Measurements from ENCODE around the gene DAB1.

Gene DAB1

GRCh38 chr1:57321776-57322175 lies 102.1 kb downstream of the DAB1 start:
- H3K9ac ChIP-seq (ENCODE audit: insufficient read length, low read depth): no peak overlapping the region
- no peak for DNase-seq (ENCODE audit: low read depth, low spot score)
- no peaks in the 10 kb centered on the region for H3K4me1 ChIP-seq (ENCODE audit: insufficient read depth, insufficient read length)
- H3K27me3 ChIP-seq (ENCODE audit: insufficient read depth, insufficient read length): no peaks in the 10 kb centered on the region
- H3K4me3 ChIP-seq (ENCODE audit: insufficient read length, low read depth): no peak overlapping the region
- H3K9me3 ChIP-seq (ENCODE audit: insufficient read depth, low read length): no peaks in the 10 kb centered on the region
- H3K36me3 ChIP-seq (ENCODE audit: insufficient read depth, insufficient read length, low read length): no peaks in the 10 kb centered on the region
- no peak for TF ChIP-seq ZNF274 (IDR thresholded peaks at IDR 0.05; ENCODE audit: low read depth, low read length)
- TF ChIP-seq YY1 (IDR thresholded peaks at IDR 0.05; ENCODE audit: insufficient read depth, insufficient read length): no peak
- TF ChIP-seq SUZ12 (IDR thresholded peaks at IDR 0.05; ENCODE audit: extremely low read depth, insufficient read depth, insufficient read length): no peak

GRCh38 chr1:57319791-57320190 lies 104.1 kb downstream of the DAB1 start:
- H3K4me3 ChIP-seq (ENCODE audit: insufficient read length, low read depth): no peak overlapping the region
- H3K9ac ChIP-seq (ENCODE audit: insufficient read length, low read depth): no peak overlapping the region
- no peaks in the 10 kb centered on the region for H3K27me3 ChIP-seq (ENCODE audit: insufficient read depth, insufficient read length)
- DNase-seq (ENCODE audit: low read depth, low spot score): no peak
- H3K36me3 ChIP-seq (ENCODE audit: insufficient read depth, insufficient read length, low read length): no peaks in the 10 kb centered on the region
- H3K4me1 ChIP-seq (ENCODE audit: insufficient read depth, insufficient read length): no peaks in the 10 kb centered on the region
- no peaks in the 10 kb centered on the region for H3K9me3 ChIP-seq (ENCODE audit: insufficient read depth, low read length)
- TF ChIP-seq SUZ12 (IDR thresholded peaks at IDR 0.05; ENCODE audit: extremely low read depth, insufficient read depth, insufficient read length) (no peak), YY1 (IDR thresholded peaks at IDR 0.05; ENCODE audit: insufficient read depth, insufficient read length) (no peak), ZNF274 (IDR thresholded peaks at IDR 0.05; ENCODE audit: low read depth, low read length) (no peak)

GRCh38 chr1:57319165-57319564 lies 104.7 kb downstream of the DAB1 start:
- Histone ChIP-seq H3K36me3 (ENCODE audit: insufficient read depth, insufficient read length, low read length) (no peaks in the 10 kb centered on the region), H3K9ac (ENCODE audit: insufficient read length, low read depth) (no peak overlapping the region), H3K4me1 (ENCODE audit: insufficient read depth, insufficient read length) (no peaks in the 10 kb centered on the region), H3K9me3 (ENCODE audit: insufficient read depth, low read length) (no peaks in the 10 kb centered on the region), H3K27me3 (ENCODE audit: insufficient read depth, insufficient read length) (no peaks in the 10 kb centered on the region), H3K4me3 (ENCODE audit: insufficient read length, low read depth) (no peak overlapping the region)
- TF ChIP-seq ZNF274 (IDR thresholded peaks at IDR 0.05; ENCODE audit: low read depth, low read length) (no peak), SUZ12 (IDR thresholded peaks at IDR 0.05; ENCODE audit: extremely low read depth, insufficient read depth, insufficient read length) (no peak), YY1 (IDR thresholded peaks at IDR 0.05; ENCODE audit: insufficient read depth, insufficient read length) (no peak)
- DNase-seq (ENCODE audit: low read depth, low spot score): no peak

GRCh38 chr1:57316861-57317260 lies 107.0 kb downstream of the DAB1 start:
- no peak for DNase-seq (ENCODE audit: low read depth, low spot score)
- no peaks in the 10 kb centered on the region for H3K9me3 ChIP-seq (ENCODE audit: insufficient read depth, low read length)
- H3K36me3 ChIP-seq (ENCODE audit: insufficient read depth, insufficient read length, low read length): no peaks in the 10 kb centered on the region
- no peaks in the 10 kb centered on the region for H3K4me1 ChIP-seq (ENCODE audit: insufficient read depth, insufficient read length)
- H3K9ac ChIP-seq (ENCODE audit: insufficient read length, low read depth): no peak overlapping the region
- TF ChIP-seq YY1 (IDR thresholded peaks at IDR 0.05; ENCODE audit: insufficient read depth, insufficient read length): no peak
- TF ChIP-seq SUZ12 (IDR thresholded peaks at IDR 0.05; ENCODE audit: extremely low read depth, insufficient read depth, insufficient read length): no peak
- no peak for TF ChIP-seq ZNF274 (IDR thresholded peaks at IDR 0.05; ENCODE audit: low read depth, low read length)
- H3K27me3 ChIP-seq (ENCODE audit: insufficient read depth, insufficient read length): no peaks in the 10 kb centered on the region
- no peak overlapping the region for H3K4me3 ChIP-seq (ENCODE audit: insufficient read length, low read depth)

GRCh38 chr1:57316291-57316690 lies 107.6 kb downstream of the DAB1 start:
- no peaks in the 10 kb centered on the region for H3K27me3 ChIP-seq (ENCODE audit: insufficient read depth, insufficient read length)
- no peaks in the 10 kb centered on the region for H3K9me3 ChIP-seq (ENCODE audit: insufficient read depth, low read length)
- H3K4me1 ChIP-seq (ENCODE audit: insufficient read depth, insufficient read length): no peaks in the 10 kb centered on the region
- no peak overlapping the region for H3K9ac ChIP-seq (ENCODE audit: insufficient read length, low read depth)
- H3K4me3 ChIP-seq (ENCODE audit: insufficient read length, low read depth): no peak overlapping the region
- TF ChIP-seq ZNF274 (IDR thresholded peaks at IDR 0.05; ENCODE audit: low read depth, low read length) (no peak), YY1 (IDR thresholded peaks at IDR 0.05; ENCODE audit: insufficient read depth, insufficient read length) (no peak), SUZ12 (IDR thresholded peaks at IDR 0.05; ENCODE audit: extremely low read depth, insufficient read depth, insufficient read length) (no peak)
- no peaks in the 10 kb centered on the region for H3K36me3 ChIP-seq (ENCODE audit: insufficient read depth, insufficient read length, low read length)
- no peak for DNase-seq (ENCODE audit: low read depth, low spot score)

DNA sequence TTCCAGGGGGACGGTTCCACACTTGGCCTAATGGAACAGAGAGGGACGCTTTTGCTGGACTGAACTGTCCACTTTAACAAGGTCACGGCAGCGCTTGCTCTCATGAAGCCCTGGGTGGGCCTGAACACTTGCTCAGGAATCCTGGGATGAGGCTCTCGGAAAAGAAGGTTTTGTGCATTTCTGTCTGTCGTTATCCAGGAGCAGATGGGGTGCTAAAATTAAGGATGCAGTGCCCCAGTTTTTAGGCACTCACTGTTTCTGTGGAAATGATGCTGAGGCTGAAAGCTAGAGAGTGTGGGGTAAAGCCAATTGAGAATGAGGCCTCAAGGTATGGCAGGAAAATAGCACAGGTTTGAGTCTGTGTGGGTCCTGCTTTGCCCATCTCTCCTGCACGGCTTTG lies 111.0 kb downstream of the DAB1 start:
- no peaks in the 10 kb centered on the region for H3K4me1 ChIP-seq (ENCODE audit: insufficient read depth, insufficient read length)
- no peaks in the 10 kb centered on the region for H3K9me3 ChIP-seq (ENCODE audit: insufficient read depth, low read length)
- TF ChIP-seq SUZ12 (IDR thresholded peaks at IDR 0.05; ENCODE audit: extremely low read depth, insufficient read depth, insufficient read length) (no peak), YY1 (IDR thresholded peaks at IDR 0.05; ENCODE audit: insufficient read depth, insufficient read length) (no peak), ZNF274 (IDR thresholded peaks at IDR 0.05; ENCODE audit: low read depth, low read length) (no peak)
- DNase-seq (ENCODE audit: low read depth, low spot score): no peak
- H3K27me3 ChIP-seq (ENCODE audit: insufficient read depth, insufficient read length): no peaks in the 10 kb centered on the region
- H3K4me3 ChIP-seq (ENCODE audit: insufficient read length, low read depth): no peak overlapping the region
- no peak overlapping the region for H3K9ac ChIP-seq (ENCODE audit: insufficient read length, low read depth)
- no peaks in the 10 kb centered on the region for H3K36me3 ChIP-seq (ENCODE audit: insufficient read depth, insufficient read length, low read length)

DNA sequence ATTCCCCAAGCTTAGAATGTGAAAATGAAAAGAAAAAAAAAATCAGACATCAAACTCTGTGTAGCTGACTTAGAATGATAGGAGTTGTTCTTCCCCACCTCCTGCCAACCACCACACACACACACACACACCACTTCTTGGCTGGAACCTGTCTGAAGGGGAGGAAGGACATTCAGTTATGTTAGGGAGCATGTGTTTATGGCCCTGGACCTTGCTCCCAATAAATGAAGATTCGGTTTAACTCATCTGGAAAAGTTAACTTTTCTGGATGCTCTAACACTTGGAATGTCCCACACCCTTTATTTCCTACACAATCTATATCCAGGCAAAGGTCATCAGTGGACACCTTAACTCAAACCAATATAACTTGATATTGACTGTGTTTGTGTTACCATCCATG lies 112.4 kb downstream of the DAB1 start:
- DNase-seq (ENCODE audit: low read depth, low spot score): no peak
- Histone ChIP-seq H3K9me3 (ENCODE audit: insufficient read depth, low read length) (no peaks in the 10 kb centered on the region), H3K4me1 (ENCODE audit: insufficient read depth, insufficient read length) (no peaks in the 10 kb centered on the region), H3K9ac (ENCODE audit: insufficient read length, low read depth) (no peak overlapping the region), H3K4me3 (ENCODE audit: insufficient read length, low read depth) (no peak overlapping the region), H3K36me3 (ENCODE audit: insufficient read depth, insufficient read length, low read length) (no peaks in the 10 kb centered on the region), H3K27me3 (ENCODE audit: insufficient read depth, insufficient read length) (no peaks in the 10 kb centered on the region)
- TF ChIP-seq ZNF274 (IDR thresholded peaks at IDR 0.05; ENCODE audit: low read depth, low read length) (no peak), YY1 (IDR thresholded peaks at IDR 0.05; ENCODE audit: insufficient read depth, insufficient read length) (no peak), SUZ12 (IDR thresholded peaks at IDR 0.05; ENCODE audit: extremely low read depth, insufficient read depth, insufficient read length) (no peak)

DNA sequence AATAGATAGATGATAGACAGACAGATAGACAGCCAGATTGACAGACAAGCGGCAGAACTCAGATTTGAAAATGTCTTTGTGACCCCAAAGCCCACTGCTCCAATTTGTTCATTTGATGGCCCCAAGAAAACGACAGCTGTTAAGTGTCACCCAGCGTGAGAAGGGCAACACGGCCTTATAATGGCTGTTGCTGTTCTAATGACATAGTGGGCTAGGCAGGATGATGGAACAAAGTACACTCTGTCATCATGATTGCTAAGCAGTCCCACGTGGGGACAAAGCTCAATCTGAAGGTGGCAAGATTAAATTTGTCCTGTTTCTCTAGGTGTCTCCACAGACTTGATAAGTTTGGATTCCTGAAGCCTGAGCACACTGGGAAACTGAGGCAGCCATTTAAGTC lies 112.9 kb downstream of the DAB1 start:
- no peak for DNase-seq (ENCODE audit: low read depth, low spot score)
- Histone ChIP-seq H3K9me3 (ENCODE audit: insufficient read depth, low read length) (no peaks in the 10 kb centered on the region), H3K9ac (ENCODE audit: insufficient read length, low read depth) (no peak overlapping the region), H3K27me3 (ENCODE audit: insufficient read depth, insufficient read length) (no peaks in the 10 kb centered on the region), H3K36me3 (ENCODE audit: insufficient read depth, insufficient read length, low read length) (no peaks in the 10 kb centered on the region), H3K4me3 (ENCODE audit: insufficient read length, low read depth) (no peak overlapping the region), H3K4me1 (ENCODE audit: insufficient read depth, insufficient read length) (no peaks in the 10 kb centered on the region)
- no peak for TF ChIP-seq YY1 (IDR thresholded peaks at IDR 0.05; ENCODE audit: insufficient read depth, insufficient read length)
- no peak for TF ChIP-seq SUZ12 (IDR thresholded peaks at IDR 0.05; ENCODE audit: extremely low read depth, insufficient read depth, insufficient read length)
- no peak for TF ChIP-seq ZNF274 (IDR thresholded peaks at IDR 0.05; ENCODE audit: low read depth, low read length)
